Ovary (tissue), 9 donors: ENCODE data around the gene PTPN12. TPM values are rescaled to one million over a fixed set of nuclear protein-coding genes. Genes with fewer than 3 reads are reported as not detected.

Source experiments
- DNase-seq, 5 donors: peaks; one replicate each; pipeline ENCODE4 v3.0.0-alpha.2; 2019 to 2020
- H3K27ac ChIP-seq, 2 donors: fragments of 200-600 bp; one replicate each; pipeline versions ENCODE4 v1.5.1 to v1.8.0; 2019 to 2022
- H3K27me3 ChIP-seq: fragments of 200-600 bp; one replicate; pipeline ENCODE4 v1.8.0; 2022
- H3K36me3 ChIP-seq: fragments of 200-600 bp; sonication (generic); one replicate; pipeline ENCODE4 v1.5.1; 2019
- H3K4me1 ChIP-seq: one replicate; pipeline ENCODE4 v1.8.1; 2013; ENCODE audit warnings: mild to moderate bottlenecking, moderate library complexity; ENCODE audit not compliant: insufficient read depth
- H3K4me3 ChIP-seq: fragments of 200-600 bp; sonication (generic); one replicate; pipeline ENCODE4 v1.5.1; 2017
- H3K9me3 ChIP-seq, 2 donors: fragments of 200-600 bp in 1 of 2; sonication (generic) in 1 of 2; one replicate each; pipeline versions ENCODE4 v1.5.1 to v1.8.1; 2013 to 2019; ENCODE audit warnings: mild to moderate bottlenecking in 1 of 2, moderate library complexity in 1 of 2
- EP300 ChIP-seq: sonication (generic); formaldehyde crosslinking; IDR thresholded peaks from one replicate; pipeline ENCODE4 v1.6.1; 2017; ENCODE audit warnings: antibody characterized with exemption
- POLR2A ChIP-seq: fragments of 450-650 bp; IDR thresholded peaks from one replicate; pipeline ENCODE4 v1.6.1; 2017; ENCODE audit warnings: antibody characterized with exemption, mild to moderate bottlenecking, moderate library complexity
- WGBS, 3 donors: extraction: QIAGEN DNeasy Blood & Tissue Kit in 1 of 3; methylation state at CpG; one replicate each; pipeline versions ENCODE4 v1.1.5 to v1.1.7; 2013 to 2017; 5-methylcytosine and 5-hydroxymethylcytosine counted together
- intact Hi-C, 4 donors: fragments of 100-400 bp; cut with DNase I; formaldehyde crosslinking; loops; one replicate each; pipeline versions ENCODE4 v1.11.0 to v1.15.1; 2022 to 2023
- polyA plus RNA-seq, 2 donors: library from polyadenylated mRNA; stranded (reverse); fragments of 200-250 nt in 1 of 2; fragments of 350-450 nt in 1 of 2; fragmentation: Illumina TruSeq in 1 of 2; extraction: RNeasy Lipid Tissue Mini Kit (QIAGEN cat#74804) in 1 of 2; gene quantifications; one replicate each; pipeline ENCODE4 v1.2.3, GENCODE V29; 2013 to 2014
- total RNA-seq, 7 donors: library from RNA; depleted of rRNA in 2 of 7; stranded (reverse); fragments of >200 nt in 2 of 7; fragmentation: NEBNext Ultra II Directional in 3 of 7; extraction: Animal tissue kit (Norgen Biotek cat#: 25700) in 3 of 7; gene quantifications; one replicate each; pipeline versions ENCODE4 v1.1.0 to v1.2.4, GENCODE V29; 2016 to 2023
- TF ChIP-seq, protein P1 (sequence below), 3 donors: fragments of 450-650 bp in 2 of 3; fragments of 200-600 bp in 1 of 3; IDR thresholded peaks; one replicate each; pipeline versions ENCODE4 v1.5.1 to v1.8.0; 2016 to 2022; ENCODE audit warnings: antibody characterized with exemption in 3 of 3, mild to moderate bottlenecking in 1 of 3
- donor health status: DM: no; HTN: no; CAD: no; lungs with moderate emphysema.
- donor health status: DM: no; HTN: no; CAD: no.
- donor health status: Bipolar disorder and iron deficiency.
- donor health status: DM: yes; HTN: yes; CAD: no.
- donor health status: DM: no; HTN: no; CAD: no.
- donor health status: DM: yes; HTN: yes; CAD: no.

PTPN12 gene
- total and polyA plus RNA-seq, 9 donors, result 45.8 to 90.0 (median 62.7) TPM

DNA sequence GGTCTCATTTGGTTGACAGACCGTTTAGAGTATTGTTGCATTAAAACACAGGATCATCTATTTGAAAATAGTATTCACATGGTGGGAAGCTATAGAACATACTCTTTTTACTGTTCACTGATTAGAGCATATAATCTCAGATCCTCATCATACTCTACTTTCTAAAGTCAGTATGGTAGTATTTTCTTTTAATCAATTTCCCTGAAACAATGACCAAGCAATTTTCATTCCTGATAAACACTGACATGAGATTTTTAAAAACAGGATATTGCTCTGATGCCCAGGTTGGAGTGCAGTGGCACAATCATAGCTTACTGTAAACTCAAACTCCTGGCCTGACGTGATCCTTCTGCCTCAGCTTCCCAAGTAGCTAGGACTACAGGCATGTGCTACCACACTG lies 63.9 kb downstream of the PTPN12 start:
- DNase-seq, result no peak
- no peak overlapping the region for H3K27ac ChIP-seq
- no peaks in the 10 kb centered on the region for H3K36me3 ChIP-seq
- no peaks in the 10 kb centered on the region for H3K9me3 ChIP-seq
- intact Hi-C loops, result no loop called here
- no peaks in the 10 kb centered on the region for H3K4me1 ChIP-seq
- H3K27me3 ChIP-seq, result no peaks in the 10 kb centered on the region
- 75 to 84% (median 81%) methylated on average over 2 of the region's 2 CpGs for WGBS, 3 donors
- H3K4me3 ChIP-seq, result no peak overlapping the region
- TF ChIP-seq, protein P1, sequence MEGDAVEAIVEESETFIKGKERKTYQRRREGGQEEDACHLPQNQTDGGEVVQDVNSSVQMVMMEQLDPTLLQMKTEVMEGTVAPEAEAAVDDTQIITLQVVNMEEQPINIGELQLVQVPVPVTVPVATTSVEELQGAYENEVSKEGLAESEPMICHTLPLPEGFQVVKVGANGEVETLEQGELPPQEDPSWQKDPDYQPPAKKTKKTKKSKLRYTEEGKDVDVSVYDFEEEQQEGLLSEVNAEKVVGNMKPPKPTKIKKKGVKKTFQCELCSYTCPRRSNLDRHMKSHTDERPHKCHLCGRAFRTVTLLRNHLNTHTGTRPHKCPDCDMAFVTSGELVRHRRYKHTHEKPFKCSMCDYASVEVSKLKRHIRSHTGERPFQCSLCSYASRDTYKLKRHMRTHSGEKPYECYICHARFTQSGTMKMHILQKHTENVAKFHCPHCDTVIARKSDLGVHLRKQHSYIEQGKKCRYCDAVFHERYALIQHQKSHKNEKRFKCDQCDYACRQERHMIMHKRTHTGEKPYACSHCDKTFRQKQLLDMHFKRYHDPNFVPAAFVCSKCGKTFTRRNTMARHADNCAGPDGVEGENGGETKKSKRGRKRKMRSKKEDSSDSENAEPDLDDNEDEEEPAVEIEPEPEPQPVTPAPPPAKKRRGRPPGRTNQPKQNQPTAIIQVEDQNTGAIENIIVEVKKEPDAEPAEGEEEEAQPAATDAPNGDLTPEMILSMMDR (IDR thresholded peaks at IDR 0.05), result no peak
- TF ChIP-seq EP300 (no peak), POLR2A (no peak)

DNA sequence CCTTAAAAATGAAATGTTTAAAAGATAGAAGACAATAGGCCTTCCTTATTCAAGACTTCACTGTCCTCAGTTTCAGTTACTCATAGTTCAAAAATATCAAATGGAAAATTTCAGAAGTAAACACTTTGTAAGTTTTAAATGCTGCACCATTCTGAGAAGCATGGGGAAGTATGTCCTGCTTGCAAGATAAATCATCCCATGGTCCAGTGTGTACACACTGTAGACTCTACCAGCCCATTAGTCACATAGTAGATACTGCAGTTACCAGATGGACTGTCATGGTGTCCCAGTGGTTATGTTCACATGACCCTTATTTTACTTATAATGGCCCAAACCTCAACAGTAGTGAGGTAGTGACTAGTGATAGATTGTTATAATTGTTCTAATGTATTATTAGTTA lies 69.5 kb downstream of the PTPN12 start:
- Histone ChIP-seq H3K9me3 (no peaks in the 10 kb centered on the region), H3K4me1 (no peaks in the 10 kb centered on the region), H3K27ac (no peak overlapping the region), H3K36me3 (no peaks in the 10 kb centered on the region), H3K4me3 (no peak overlapping the region), H3K27me3 (no peaks in the 10 kb centered on the region)
- intact Hi-C loops, result no loop called here
- DNase-seq, result no peak
- TF ChIP-seq, protein P1 (IDR thresholded peaks at IDR 0.05), result no peak
- TF ChIP-seq POLR2A (no peak), EP300 (no peak)

DNA sequence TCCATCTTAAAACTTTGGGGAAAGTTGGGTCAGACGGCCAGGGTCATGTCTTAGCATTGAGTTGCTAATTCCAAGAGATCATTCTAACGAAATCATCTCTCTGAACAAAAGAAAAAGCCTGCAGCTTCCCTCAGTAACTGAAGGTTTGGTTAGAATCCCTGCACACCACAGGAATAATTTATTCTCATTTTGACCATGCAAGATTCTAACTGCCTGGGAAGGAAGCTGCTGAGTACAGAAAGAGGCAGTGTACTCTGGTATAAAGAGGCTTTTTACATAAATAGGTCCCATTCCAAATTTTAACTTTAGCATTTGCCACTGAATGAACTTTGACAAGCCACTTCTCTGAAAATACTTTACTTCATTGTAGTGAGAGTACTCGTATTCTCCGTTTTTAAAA lies 82.2 kb downstream of the PTPN12 start:
- H3K36me3 ChIP-seq, result no peaks in the 10 kb centered on the region

DNA sequence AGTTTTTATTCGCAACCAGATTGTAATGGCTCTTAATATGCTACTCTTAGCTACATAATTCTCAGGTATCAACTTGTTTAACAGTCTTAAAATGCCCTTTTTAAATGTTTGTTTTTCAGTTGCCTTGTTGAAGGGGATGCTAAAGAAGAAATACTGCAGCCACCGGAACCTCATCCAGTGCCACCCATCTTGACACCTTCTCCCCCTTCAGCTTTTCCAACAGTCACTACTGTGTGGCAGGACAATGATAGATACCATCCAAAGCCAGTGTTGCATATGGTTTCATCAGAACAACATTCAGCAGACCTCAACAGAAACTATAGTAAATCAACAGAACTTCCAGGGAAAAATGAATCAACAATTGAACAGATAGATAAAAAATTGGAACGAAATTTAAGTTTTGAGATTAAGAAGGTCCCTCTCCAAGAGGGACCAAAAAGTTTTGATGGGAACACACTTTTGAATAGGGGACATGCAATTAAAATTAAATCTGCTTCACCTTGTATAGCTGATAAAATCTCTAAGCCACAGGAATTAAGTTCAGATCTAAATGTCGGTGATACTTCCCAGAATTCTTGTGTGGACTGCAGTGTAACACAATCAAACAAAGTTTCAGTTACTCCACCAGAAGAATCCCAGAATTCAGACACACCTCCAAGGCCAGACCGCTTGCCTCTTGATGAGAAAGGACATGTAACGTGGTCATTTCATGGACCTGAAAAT lies 89.7 kb downstream of the PTPN12 start:
- Histone ChIP-seq H3K9me3 (no peaks in the 10 kb centered on the region), H3K4me3 (no peak overlapping the region), H3K36me3 (no peaks in the 10 kb centered on the region), H3K27me3 (no peaks in the 10 kb centered on the region), H3K4me1 (no peaks in the 10 kb centered on the region), H3K27ac (no peak overlapping the region)
- TF ChIP-seq EP300, result no peak
- TF ChIP-seq, protein P1 (IDR thresholded peaks at IDR 0.05), result no peak
- no peak for TF ChIP-seq POLR2A
- WGBS, 3 donors, result 92 to 95% (median 92%) methylated on average over 6 of the region's 6 CpGs
- intact Hi-C loops, result no loop called here
- no peak for DNase-seq

More for the DNA sequence above, 82.2 kb downstream of the PTPN12 start:
- Histone ChIP-seq H3K4me1 (no peaks in the 10 kb centered on the region), H3K27me3 (no peaks in the 10 kb centered on the region), H3K4me3 (no peak overlapping the region), H3K9me3 (no peaks in the 10 kb centered on the region), H3K27ac (no peak overlapping the region)
- no peak for DNase-seq
- TF ChIP-seq, protein P1 (IDR thresholded peaks at IDR 0.05), result no peak
- TF ChIP-seq POLR2A (no peak), EP300 (no peak)
- WGBS, 3 donors, result 90 to 96% (median 91%) methylated on average over 4 of the region's 4 CpGs
- intact Hi-C loops, result no loop called here
